Activated CD8-positive, alpha-beta memory T cell treated with anti-CD3 and anti-CD28 coated beads, Interleukin-2, amount 50 U/mL, for 48 hours (primary cell): ENCODE measurements around the gene PDK3.

Experiments used
- DNase-seq: peaks from one replicate; pipeline ENCODE4 v3.0.0-alpha.2; 2020

Gene PDK3

GRCh38 chrX:24464836-24465531, at the start of gene PDK3:
Gene PDK3, plus strand, starts transcription at chrX:24465286. Its CDS starts 170 bp downstream, at chrX:24465456.
- peak; percentile 87 for DNase-seq

- no peak for DNase-seq
Observed at GRCh38 chrX:24415921-24416320, 49.2 kb upstream of the PDK3 start.

GRCh38 chrX:24423960-24424359, 41.1 kb upstream of the PDK3 start:
- no peak for DNase-seq

GRCh38 chrX:24424948-24425347, 40.1 kb upstream of the PDK3 start:
- DNase-seq, result no peak

- DNase-seq, result no peak
Observed at GRCh38 chrX:24425806-24426205, 39.3 kb upstream of the PDK3 start.

- no peak for DNase-seq
Observed at GRCh38 chrX:24426340-24426913, 38.7 kb upstream of the PDK3 start.

- no peak for DNase-seq
Observed at GRCh38 chrX:24426921-24427746, 38.0 kb upstream of the PDK3 start.

GRCh38 chrX:24427747-24428019, 37.4 kb upstream of the PDK3 start:
- no peak for DNase-seq

GRCh38 chrX:24428516-24428915, 36.6 kb upstream of the PDK3 start:
- no peak for DNase-seq

- no peak for DNase-seq
Observed at GRCh38 chrX:24435060-24435459, 30.0 kb upstream of the PDK3 start.

- no peak for DNase-seq
Observed at GRCh38 chrX:24443918-24444317, 21.2 kb upstream of the PDK3 start.

- no peak for DNase-seq
Observed at GRCh38 chrX:24444645-24445044, 20.4 kb upstream of the PDK3 start.

GRCh38 chrX:24448762-24449250, 16.3 kb upstream of the PDK3 start:
- DNase-seq, result no peak

GRCh38 chrX:24463077-24463476, 2.0 kb upstream of the PDK3 start:
- DNase-seq, result no peak

- no peak for DNase-seq
Observed at GRCh38 chrX:24464498-24464835, 619 bp upstream of the PDK3 start.

GRCh38 chrX:24465532-24465865, 413 bp downstream of the PDK3 start:
- no peak for DNase-seq

- no peak for DNase-seq
Observed at GRCh38 chrX:24466025-24466424, 939 bp downstream of the PDK3 start.

GRCh38 chrX:24468245-24468644, 3.2 kb downstream of the PDK3 start:
- no peak for DNase-seq

- no peak for DNase-seq
Observed at GRCh38 chrX:24471808-24472207, 6.7 kb downstream of the PDK3 start.

- DNase-seq, result no peak
Observed at GRCh38 chrX:24475480-24475879, 10.4 kb downstream of the PDK3 start.

GRCh38 chrX:24478509-24478908, 13.4 kb downstream of the PDK3 start:
- DNase-seq, result no peak

- peak; percentile 56 for DNase-seq
Observed at GRCh38 chrX:24479924-24480323, 14.8 kb downstream of the PDK3 start.

- DNase-seq, result no peak
Observed at GRCh38 chrX:24480400-24480865, 15.3 kb downstream of the PDK3 start.

GRCh38 chrX:24482823-24483415, 17.8 kb downstream of the PDK3 start:
- no peak for DNase-seq
